Tibial artery (tissue), 4 donors: ENCODE data around the gene RAB21.

Experiments
- DNase-seq, 2 donors: peaks; one replicate each; pipeline ENCODE4 v3.0.0-alpha.2; 2019
- H3K27ac ChIP-seq, 2 donors: fragments of 200-600 bp; sonication (generic) in 1 of 2; 1 replicate in 1 of 2; 2 replicates in 1 of 2; pipeline ENCODE4 v1.5.1; 2018 to 2019; ENCODE audit warnings: mild to moderate bottlenecking in 1 of 2
- H3K27me3 ChIP-seq, 2 donors: fragments of 200-600 bp; sonication (generic) in 1 of 2; one replicate each; pipeline versions ENCODE4 v1.5.1 to v1.6.0; 2016 to 2019
- H3K36me3 ChIP-seq, 3 donors: fragments of 200-600 bp; sonication (generic) in 2 of 3; one replicate each; pipeline ENCODE4 v1.5.1; 2016 to 2019; ENCODE audit warnings: mild to moderate bottlenecking in 2 of 3
- H3K4me1 ChIP-seq, 4 donors: fragments of 200-600 bp; sonication (generic) in 2 of 4; 1 replicate in 3 of 4; 2 replicates in 1 of 4; pipeline ENCODE4 v1.5.1; 2016 to 2019
- H3K4me3 ChIP-seq, 2 donors: fragments of 200-600 bp; sonication (generic) in 1 of 2; 1 replicate in 1 of 2; 2 replicates in 1 of 2; pipeline ENCODE4 v1.5.1; 2018 to 2019; ENCODE audit warnings: mild to moderate bottlenecking in 2 of 2
- H3K9me3 ChIP-seq, 3 donors: fragments of 200-600 bp; sonication (generic) in 1 of 3; one replicate each; pipeline ENCODE4 v1.5.1; 2016 to 2019
- intact Hi-C: fragments of 100-400 bp; cut with DNase I; formaldehyde crosslinking; loops from one replicate; pipeline ENCODE4 v1.15.0; 2023; ENCODE audit warnings: low total_unique reads
- TF ChIP-seq, protein P1 (sequence below), 2 experiments: fragments of 200-600 bp in 1 of 2; fragments of 450-650 bp in 1 of 2; IDR thresholded peaks; one replicate each; pipeline ENCODE4 v1.5.1; 2017 to 2019; ENCODE audit warnings: antibody characterized with exemption in 2 of 2, mild to moderate bottlenecking in 1 of 2, moderate library complexity in 1 of 2

RAB21 gene

DNA sequence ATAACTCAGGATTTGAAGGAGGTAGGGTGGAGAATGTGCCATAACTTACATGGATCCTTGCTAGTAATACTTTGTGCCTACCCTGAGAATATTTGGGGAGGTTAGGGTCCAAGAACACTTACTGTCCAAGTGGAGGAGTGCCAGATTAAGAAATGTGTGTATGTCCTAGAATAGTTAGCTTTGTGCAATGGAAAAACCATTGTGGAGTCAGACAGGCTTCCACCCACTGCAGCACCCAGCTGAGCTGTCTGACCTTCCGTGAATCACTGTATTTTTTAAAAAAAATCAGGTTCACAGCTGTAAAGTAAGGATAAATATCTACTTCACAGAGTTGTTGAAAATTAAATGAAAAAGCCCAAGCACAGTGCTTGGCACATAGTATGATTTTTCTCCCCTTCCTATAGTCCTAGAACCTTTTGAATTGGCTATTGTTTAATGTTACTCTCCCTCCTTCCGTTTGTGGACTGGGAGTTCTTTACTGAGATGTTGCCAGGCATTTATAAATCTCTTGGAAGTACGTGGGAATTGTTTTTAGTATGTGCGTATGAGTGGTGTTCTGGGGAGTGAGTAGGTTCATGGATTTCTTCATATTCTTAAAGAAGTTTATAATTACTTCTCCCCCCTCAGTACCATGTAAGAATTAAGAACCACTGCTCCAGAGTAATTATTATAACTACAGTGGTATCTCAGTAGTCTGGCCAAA is 9.2 kb downstream of the RAB21 start:
- TF ChIP-seq, protein P1, sequence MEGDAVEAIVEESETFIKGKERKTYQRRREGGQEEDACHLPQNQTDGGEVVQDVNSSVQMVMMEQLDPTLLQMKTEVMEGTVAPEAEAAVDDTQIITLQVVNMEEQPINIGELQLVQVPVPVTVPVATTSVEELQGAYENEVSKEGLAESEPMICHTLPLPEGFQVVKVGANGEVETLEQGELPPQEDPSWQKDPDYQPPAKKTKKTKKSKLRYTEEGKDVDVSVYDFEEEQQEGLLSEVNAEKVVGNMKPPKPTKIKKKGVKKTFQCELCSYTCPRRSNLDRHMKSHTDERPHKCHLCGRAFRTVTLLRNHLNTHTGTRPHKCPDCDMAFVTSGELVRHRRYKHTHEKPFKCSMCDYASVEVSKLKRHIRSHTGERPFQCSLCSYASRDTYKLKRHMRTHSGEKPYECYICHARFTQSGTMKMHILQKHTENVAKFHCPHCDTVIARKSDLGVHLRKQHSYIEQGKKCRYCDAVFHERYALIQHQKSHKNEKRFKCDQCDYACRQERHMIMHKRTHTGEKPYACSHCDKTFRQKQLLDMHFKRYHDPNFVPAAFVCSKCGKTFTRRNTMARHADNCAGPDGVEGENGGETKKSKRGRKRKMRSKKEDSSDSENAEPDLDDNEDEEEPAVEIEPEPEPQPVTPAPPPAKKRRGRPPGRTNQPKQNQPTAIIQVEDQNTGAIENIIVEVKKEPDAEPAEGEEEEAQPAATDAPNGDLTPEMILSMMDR (IDR thresholded peaks at IDR 0.05) = no peak
- H3K4me3 ChIP-seq = no peak overlapping the region
- no peak for DNase-seq
- intact Hi-C loops = no loop called here
- H3K27me3 ChIP-seq = no peaks in the 10 kb centered on the region
- no peak overlapping the region for H3K27ac ChIP-seq
- H3K9me3 ChIP-seq = peaks cover 0 to 19% (median 6%) of the 10 kb centered on the region in 3 donors
- peaks cover 9 to 27% (median 21%) of the 10 kb centered on the region in 3 donors for H3K36me3 ChIP-seq
- peaks cover 0 to 48% (median 14%) of the 10 kb centered on the region in 4 donors for H3K4me1 ChIP-seq

- H3K4me3 ChIP-seq = no peak overlapping the region
- TF ChIP-seq, protein P1 (IDR thresholded peaks at IDR 0.05) = no peak
These were observed 10.1 kb downstream of the RAB21 start for GRCh38 chr12:71764587-71765321.

GRCh38 chr12:71766202-71766601 is 11.5 kb downstream of the RAB21 start:
- intact Hi-C loops = no loop called here
- DNase-seq = no peak
- no peak overlapping the region for H3K4me3 ChIP-seq
- H3K27ac ChIP-seq = no peak overlapping the region
- peaks cover 0 to 56% (median 12%) of the 10 kb centered on the region in 4 donors for H3K4me1 ChIP-seq
- peaks cover 0 to 4% (median 0%) of the 10 kb centered on the region in 3 donors for H3K9me3 ChIP-seq
- peaks cover 9 to 10% (median 9%) of the 10 kb centered on the region in 3 donors for H3K36me3 ChIP-seq
- TF ChIP-seq, protein P1 (IDR thresholded peaks at IDR 0.05) = no peak
- H3K27me3 ChIP-seq = no peaks in the 10 kb centered on the region

More at GRCh38 chr12:71764587-71765321, 10.1 kb downstream of the RAB21 start:
- intact Hi-C loops = no loop called here
- peaks cover 2 to 18% (median 12%) of the 10 kb centered on the region in 3 donors for H3K36me3 ChIP-seq
- H3K27me3 ChIP-seq = no peaks in the 10 kb centered on the region
- DNase-seq = no peak
- peaks cover 0 to 52% (median 12%) of the 10 kb centered on the region in 4 donors for H3K4me1 ChIP-seq
- H3K27ac ChIP-seq = no peak overlapping the region
- peaks cover 0 to 13% (median 0%) of the 10 kb centered on the region in 3 donors for H3K9me3 ChIP-seq

- Histone ChIP-seq H3K9me3 (no peaks in the 10 kb centered on the region), H3K4me3 (no peak overlapping the region), H3K36me3 (peaks cover 15 to 19% (median 15%) of the 10 kb centered on the region in 3 donors), H3K27ac (no peak overlapping the region), H3K4me1 (peaks cover 0 to 56% (median 12%) of the 10 kb centered on the region in 4 donors), H3K27me3 (no peaks in the 10 kb centered on the region)
- DNase-seq = no peak
- intact Hi-C loops = no loop called here
- TF ChIP-seq, protein P1 (IDR thresholded peaks at IDR 0.05) = no peak
These were observed 12.5 kb downstream of the RAB21 start for GRCh38 chr12:71767183-71767582.

GRCh38 chr12:71768900-71769299 is 14.2 kb downstream of the RAB21 start:
- H3K4me3 ChIP-seq = no peak overlapping the region
- H3K9me3 ChIP-seq = no peaks in the 10 kb centered on the region
- intact Hi-C loops = no loop called here
- H3K36me3 ChIP-seq = peaks cover 17 to 24% (median 21%) of the 10 kb centered on the region in 3 donors
- no peak overlapping the region for H3K27ac ChIP-seq
- TF ChIP-seq, protein P1 (IDR thresholded peaks at IDR 0.05) = no peak
- no peak for DNase-seq
- no peaks in the 10 kb centered on the region for H3K27me3 ChIP-seq
- H3K4me1 ChIP-seq = peaks cover 0 to 47% (median 14%) of the 10 kb centered on the region in 4 donors
